Measurements from ENCODE around the gene TPCN2. TPM values are rescaled to one million over a fixed set of nuclear protein-coding genes. Genes with fewer than 3 reads are reported as not detected.

TPCN2 gene
- total and polyA plus RNA-seq, 4 donors = 6.4 to 20.8 (median 12.1) TPM

GRCh38 chr11:69123593-69124545 is 75.1 kb downstream of the TPCN2 start:
- Histone ChIP-seq H3K9me3 (ENCODE audit: control insufficient read depth in 4 of 4, low read length in 3 of 4) (peaks cover 0 to 4% (median under 1%) of the 10 kb centered on the region in 4 donors), H3K4me1 (ENCODE audit: control insufficient read depth in 4 of 4, insufficient read depth in 4 of 4, low read length in 3 of 4) (peaks cover 0 to 1% (median 0%) of the 10 kb centered on the region in 4 donors), H3K9ac (ENCODE audit: low read depth in 1 of 2, low read length in 2 of 2) (no peak overlapping the region), H3K27me3 (ENCODE audit: control insufficient read depth in 4 of 4, insufficient read depth in 4 of 4, low read length in 3 of 4) (no peaks in the 10 kb centered on the region), H3K27ac (ENCODE audit: low read depth in 1 of 2, low read length in 2 of 2) (no peak overlapping the region), H3K4me3 (ENCODE audit: low read depth in 1 of 3, low read length in 3 of 3) (no peak overlapping the region), H3K36me3 (ENCODE audit: control insufficient read depth in 4 of 4, insufficient read depth in 3 of 4, low read depth in 1 of 4, low read length in 3 of 4) (no peaks in the 10 kb centered on the region)
- WGBS = 83% methylated on average over 27 of the region's 27 CpGs
- TF ChIP-seq TAF1 (conservative IDR thresholded peaks at IDR 0.05) (no peak), JUND (IDR thresholded peaks at IDR 0.05) (no peak), ATF3 (IDR thresholded peaks at IDR 0.05) (no peak), RXRA (IDR thresholded peaks at IDR 0.05) (no peak), FOXA1 (IDR thresholded peaks at IDR 0.05) (no peak), FOXA2 (IDR thresholded peaks at IDR 0.05) (no peak), GABPA (IDR thresholded peaks at IDR 0.05 in 1 of 2, conservative IDR thresholded peaks at IDR 0.05 in 1 of 2) (no peak), EGR1 (IDR thresholded peaks at IDR 0.05; ENCODE audit: low read depth in 2 of 2) (no peak), SP1 (IDR thresholded peaks at IDR 0.05) (no peak), NR2F2 (IDR thresholded peaks at IDR 0.05) (no peak), HNF4G (IDR thresholded peaks at IDR 0.05) (no peak), ZBTB33 (IDR thresholded peaks at IDR 0.05) (no peak), YY1 (IDR thresholded peaks at IDR 0.05) (no peak)
- TF ChIP-seq, protein P1, sequence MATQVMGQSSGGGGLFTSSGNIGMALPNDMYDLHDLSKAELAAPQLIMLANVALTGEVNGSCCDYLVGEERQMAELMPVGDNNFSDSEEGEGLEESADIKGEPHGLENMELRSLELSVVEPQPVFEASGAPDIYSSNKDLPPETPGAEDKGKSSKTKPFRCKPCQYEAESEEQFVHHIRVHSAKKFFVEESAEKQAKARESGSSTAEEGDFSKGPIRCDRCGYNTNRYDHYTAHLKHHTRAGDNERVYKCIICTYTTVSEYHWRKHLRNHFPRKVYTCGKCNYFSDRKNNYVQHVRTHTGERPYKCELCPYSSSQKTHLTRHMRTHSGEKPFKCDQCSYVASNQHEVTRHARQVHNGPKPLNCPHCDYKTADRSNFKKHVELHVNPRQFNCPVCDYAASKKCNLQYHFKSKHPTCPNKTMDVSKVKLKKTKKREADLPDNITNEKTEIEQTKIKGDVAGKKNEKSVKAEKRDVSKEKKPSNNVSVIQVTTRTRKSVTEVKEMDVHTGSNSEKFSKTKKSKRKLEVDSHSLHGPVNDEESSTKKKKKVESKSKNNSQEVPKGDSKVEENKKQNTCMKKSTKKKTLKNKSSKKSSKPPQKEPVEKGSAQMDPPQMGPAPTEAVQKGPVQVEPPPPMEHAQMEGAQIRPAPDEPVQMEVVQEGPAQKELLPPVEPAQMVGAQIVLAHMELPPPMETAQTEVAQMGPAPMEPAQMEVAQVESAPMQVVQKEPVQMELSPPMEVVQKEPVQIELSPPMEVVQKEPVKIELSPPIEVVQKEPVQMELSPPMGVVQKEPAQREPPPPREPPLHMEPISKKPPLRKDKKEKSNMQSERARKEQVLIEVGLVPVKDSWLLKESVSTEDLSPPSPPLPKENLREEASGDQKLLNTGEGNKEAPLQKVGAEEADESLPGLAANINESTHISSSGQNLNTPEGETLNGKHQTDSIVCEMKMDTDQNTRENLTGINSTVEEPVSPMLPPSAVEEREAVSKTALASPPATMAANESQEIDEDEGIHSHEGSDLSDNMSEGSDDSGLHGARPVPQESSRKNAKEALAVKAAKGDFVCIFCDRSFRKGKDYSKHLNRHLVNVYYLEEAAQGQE (IDR thresholded peaks at IDR 0.05) = no peak
- no peak for DNase-seq (ENCODE audit: low spot score)

- Histone ChIP-seq H3K36me3 (ENCODE audit: control insufficient read depth in 4 of 4, insufficient read depth in 3 of 4, low read depth in 1 of 4, low read length in 3 of 4) (no peaks in the 10 kb centered on the region), H3K9ac (ENCODE audit: low read depth in 1 of 2, low read length in 2 of 2) (no peak overlapping the region), H3K27me3 (ENCODE audit: control insufficient read depth in 4 of 4, insufficient read depth in 4 of 4, low read length in 3 of 4) (no peaks in the 10 kb centered on the region), H3K4me3 (ENCODE audit: low read depth in 1 of 3, low read length in 3 of 3) (no peak overlapping the region), H3K27ac (ENCODE audit: low read depth in 1 of 2, low read length in 2 of 2) (no peak overlapping the region), H3K4me1 (ENCODE audit: control insufficient read depth in 4 of 4, insufficient read depth in 4 of 4, low read length in 3 of 4) (peaks cover 0 to 1% (median 0%) of the 10 kb centered on the region in 4 donors), H3K9me3 (ENCODE audit: control insufficient read depth in 4 of 4, low read length in 3 of 4) (peaks cover 0 to 3% (median 0%) of the 10 kb centered on the region in 4 donors)
- no peak for DNase-seq (ENCODE audit: low spot score)
- WGBS = 95% methylated on average over 3 of the region's 3 CpGs
- no peak for TF ChIP-seq EGR1 (IDR thresholded peaks at IDR 0.05; ENCODE audit: low read depth in 2 of 2)
- TF ChIP-seq JUND (IDR thresholded peaks at IDR 0.05) = no peak
- TF ChIP-seq ZBTB33 (IDR thresholded peaks at IDR 0.05) = no peak
- TF ChIP-seq HNF4G (IDR thresholded peaks at IDR 0.05) = no peak
- TF ChIP-seq YY1 (IDR thresholded peaks at IDR 0.05) = no peak
- no peak for TF ChIP-seq RAD21 (IDR thresholded peaks at IDR 0.05)
- TF ChIP-seq RXRA (IDR thresholded peaks at IDR 0.05) = no peak
- TF ChIP-seq, protein P2, sequence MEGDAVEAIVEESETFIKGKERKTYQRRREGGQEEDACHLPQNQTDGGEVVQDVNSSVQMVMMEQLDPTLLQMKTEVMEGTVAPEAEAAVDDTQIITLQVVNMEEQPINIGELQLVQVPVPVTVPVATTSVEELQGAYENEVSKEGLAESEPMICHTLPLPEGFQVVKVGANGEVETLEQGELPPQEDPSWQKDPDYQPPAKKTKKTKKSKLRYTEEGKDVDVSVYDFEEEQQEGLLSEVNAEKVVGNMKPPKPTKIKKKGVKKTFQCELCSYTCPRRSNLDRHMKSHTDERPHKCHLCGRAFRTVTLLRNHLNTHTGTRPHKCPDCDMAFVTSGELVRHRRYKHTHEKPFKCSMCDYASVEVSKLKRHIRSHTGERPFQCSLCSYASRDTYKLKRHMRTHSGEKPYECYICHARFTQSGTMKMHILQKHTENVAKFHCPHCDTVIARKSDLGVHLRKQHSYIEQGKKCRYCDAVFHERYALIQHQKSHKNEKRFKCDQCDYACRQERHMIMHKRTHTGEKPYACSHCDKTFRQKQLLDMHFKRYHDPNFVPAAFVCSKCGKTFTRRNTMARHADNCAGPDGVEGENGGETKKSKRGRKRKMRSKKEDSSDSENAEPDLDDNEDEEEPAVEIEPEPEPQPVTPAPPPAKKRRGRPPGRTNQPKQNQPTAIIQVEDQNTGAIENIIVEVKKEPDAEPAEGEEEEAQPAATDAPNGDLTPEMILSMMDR (IDR thresholded peaks at IDR 0.05; ENCODE audit: low read depth, low read length, missing input control) = no peak
These were observed 77.1 kb downstream of the TPCN2 start for GRCh38 chr11:69125861-69126260.
